ENCODE results near the gene BRWD1. TPM values are rescaled to one million over a fixed set of nuclear protein-coding genes. Genes with fewer than 3 reads are reported as not detected.

The BRWD1 gene
- total and polyA plus RNA-seq, 2 experiments from 2014 or later = 35.2 to 75.5 TPM

DNA sequence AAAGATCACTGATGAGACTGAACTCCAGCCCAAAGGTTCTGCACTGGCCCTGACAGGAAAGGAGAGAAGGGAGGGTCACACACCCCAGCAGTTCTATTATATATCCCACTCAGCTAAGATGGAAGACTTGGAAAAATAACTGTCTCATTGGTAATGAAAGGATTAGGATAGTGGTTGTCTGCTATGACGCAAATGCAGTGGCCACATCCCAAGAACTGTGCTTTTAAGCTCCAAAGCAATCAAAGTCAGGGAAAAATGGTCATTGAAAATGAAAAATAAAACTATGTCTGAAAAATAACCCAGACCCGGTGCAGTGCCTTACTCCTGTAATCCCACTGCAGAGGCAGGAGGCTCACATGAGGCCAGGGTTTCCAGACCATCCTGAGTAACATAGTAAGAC, 161.2 kb downstream of the BRWD1 start (continued):
- TF ChIP-seq, protein P1, sequence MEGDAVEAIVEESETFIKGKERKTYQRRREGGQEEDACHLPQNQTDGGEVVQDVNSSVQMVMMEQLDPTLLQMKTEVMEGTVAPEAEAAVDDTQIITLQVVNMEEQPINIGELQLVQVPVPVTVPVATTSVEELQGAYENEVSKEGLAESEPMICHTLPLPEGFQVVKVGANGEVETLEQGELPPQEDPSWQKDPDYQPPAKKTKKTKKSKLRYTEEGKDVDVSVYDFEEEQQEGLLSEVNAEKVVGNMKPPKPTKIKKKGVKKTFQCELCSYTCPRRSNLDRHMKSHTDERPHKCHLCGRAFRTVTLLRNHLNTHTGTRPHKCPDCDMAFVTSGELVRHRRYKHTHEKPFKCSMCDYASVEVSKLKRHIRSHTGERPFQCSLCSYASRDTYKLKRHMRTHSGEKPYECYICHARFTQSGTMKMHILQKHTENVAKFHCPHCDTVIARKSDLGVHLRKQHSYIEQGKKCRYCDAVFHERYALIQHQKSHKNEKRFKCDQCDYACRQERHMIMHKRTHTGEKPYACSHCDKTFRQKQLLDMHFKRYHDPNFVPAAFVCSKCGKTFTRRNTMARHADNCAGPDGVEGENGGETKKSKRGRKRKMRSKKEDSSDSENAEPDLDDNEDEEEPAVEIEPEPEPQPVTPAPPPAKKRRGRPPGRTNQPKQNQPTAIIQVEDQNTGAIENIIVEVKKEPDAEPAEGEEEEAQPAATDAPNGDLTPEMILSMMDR (conservative IDR thresholded peaks at IDR 0.05; ENCODE audit: low read depth in 2 of 2) = no peak
- no peak for TF ChIP-seq ZNF331 (CRISPR knock-in tag; IDR thresholded peaks at IDR 0.05; ENCODE audit: low read depth)
- TF ChIP-seq JUNB (IDR thresholded peaks at IDR 0.05; ENCODE audit: unreplicated experiment) = no peak
- no peak for TF ChIP-seq CREB1 (CRISPR knock-in tag; IDR thresholded peaks at IDR 0.05; ENCODE audit: low read depth)
- TF ChIP-seq, protein P2, sequence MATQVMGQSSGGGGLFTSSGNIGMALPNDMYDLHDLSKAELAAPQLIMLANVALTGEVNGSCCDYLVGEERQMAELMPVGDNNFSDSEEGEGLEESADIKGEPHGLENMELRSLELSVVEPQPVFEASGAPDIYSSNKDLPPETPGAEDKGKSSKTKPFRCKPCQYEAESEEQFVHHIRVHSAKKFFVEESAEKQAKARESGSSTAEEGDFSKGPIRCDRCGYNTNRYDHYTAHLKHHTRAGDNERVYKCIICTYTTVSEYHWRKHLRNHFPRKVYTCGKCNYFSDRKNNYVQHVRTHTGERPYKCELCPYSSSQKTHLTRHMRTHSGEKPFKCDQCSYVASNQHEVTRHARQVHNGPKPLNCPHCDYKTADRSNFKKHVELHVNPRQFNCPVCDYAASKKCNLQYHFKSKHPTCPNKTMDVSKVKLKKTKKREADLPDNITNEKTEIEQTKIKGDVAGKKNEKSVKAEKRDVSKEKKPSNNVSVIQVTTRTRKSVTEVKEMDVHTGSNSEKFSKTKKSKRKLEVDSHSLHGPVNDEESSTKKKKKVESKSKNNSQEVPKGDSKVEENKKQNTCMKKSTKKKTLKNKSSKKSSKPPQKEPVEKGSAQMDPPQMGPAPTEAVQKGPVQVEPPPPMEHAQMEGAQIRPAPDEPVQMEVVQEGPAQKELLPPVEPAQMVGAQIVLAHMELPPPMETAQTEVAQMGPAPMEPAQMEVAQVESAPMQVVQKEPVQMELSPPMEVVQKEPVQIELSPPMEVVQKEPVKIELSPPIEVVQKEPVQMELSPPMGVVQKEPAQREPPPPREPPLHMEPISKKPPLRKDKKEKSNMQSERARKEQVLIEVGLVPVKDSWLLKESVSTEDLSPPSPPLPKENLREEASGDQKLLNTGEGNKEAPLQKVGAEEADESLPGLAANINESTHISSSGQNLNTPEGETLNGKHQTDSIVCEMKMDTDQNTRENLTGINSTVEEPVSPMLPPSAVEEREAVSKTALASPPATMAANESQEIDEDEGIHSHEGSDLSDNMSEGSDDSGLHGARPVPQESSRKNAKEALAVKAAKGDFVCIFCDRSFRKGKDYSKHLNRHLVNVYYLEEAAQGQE (IDR thresholded peaks at IDR 0.05; ENCODE audit: unreplicated experiment) = no peak
- TF ChIP-seq ZNF114 (CRISPR knock-in tag; IDR thresholded peaks at IDR 0.05) = no peak
- TF ChIP-seq NANOG (IDR thresholded peaks at IDR 0.05; ENCODE audit: borderline replicate concordance) = no peak
- TF ChIP-seq ETS1 (IDR thresholded peaks at IDR 0.05) = no peak
- TF ChIP-seq EZH2 (IDR thresholded peaks at IDR 0.05; ENCODE audit: low read depth, unreplicated experiment) = no peak
- no peak for TF ChIP-seq POLR2AphosphoS5 (IDR thresholded peaks at IDR 0.05; ENCODE audit: low read depth)
- TF ChIP-seq STAT1 (IDR thresholded peaks at IDR 0.05; ENCODE audit: unreplicated experiment) = no peak
- TF ChIP-seq EZH2phosphoT487 (IDR thresholded peaks at IDR 0.05; ENCODE audit: unreplicated experiment) = no peak

DNA sequence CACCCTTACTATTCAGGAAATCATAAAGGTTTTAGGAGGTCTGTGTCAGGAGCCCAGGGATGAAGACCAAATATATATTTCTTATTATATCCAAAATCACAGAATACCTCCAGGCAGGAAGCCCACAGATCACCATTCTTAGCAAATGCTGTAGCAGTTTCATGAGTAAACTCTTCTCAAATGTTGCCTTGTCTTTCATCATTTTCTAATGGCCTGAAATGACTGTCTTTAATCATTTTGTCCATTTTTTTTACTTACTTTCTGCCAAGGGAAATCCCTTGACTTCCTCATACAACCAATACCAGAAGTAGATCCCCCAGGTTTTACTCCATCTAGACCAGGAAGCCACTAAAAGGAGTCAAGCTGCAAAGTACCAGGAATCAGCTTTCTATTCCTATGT, 162.6 kb downstream of the BRWD1 start:
- no peaks in the 10 kb centered on the region for H3K79me2 ChIP-seq (replicated peaks; ENCODE audit: insufficient read depth)
- no peaks in the 10 kb centered on the region for H3K36me3 ChIP-seq (ENCODE audit: insufficient read depth)
- Mint-ChIP-seq H3K36me3 (ENCODE audit: low read depth) (peaks cover 4% of the 10 kb centered on the region; the same call in 2 of the 3 replicates), H3K4me3 (no peak overlapping the region), H3K27ac (no peak overlapping the region), H3K27me3 (ENCODE audit: insufficient read depth, low read depth, poor library complexity) (no peaks in the 10 kb centered on the region), H3K9me3 (peaks cover 3% of the 10 kb centered on the region), H3K4me1 (no peaks in the 10 kb centered on the region)
- TF ChIP-seq POLR2AphosphoS5 (IDR thresholded peaks at IDR 0.05; ENCODE audit: low read depth) (no peak), EZH2 (IDR thresholded peaks at IDR 0.05; ENCODE audit: low read depth, unreplicated experiment) (no peak), ETS1 (IDR thresholded peaks at IDR 0.05) (no peak), ZNF114 (CRISPR knock-in tag; IDR thresholded peaks at IDR 0.05) (no peak)
- TF ChIP-seq, protein P1 (conservative IDR thresholded peaks at IDR 0.05; ENCODE audit: low read depth in 2 of 2) = no peak
- TF ChIP-seq, protein P2 (IDR thresholded peaks at IDR 0.05; ENCODE audit: unreplicated experiment) = no peak
- no peak overlapping the region for H2AFZ ChIP-seq
- DNase-seq (ENCODE audit: low spot score) (no peak), ATAC-seq (no peak)
- 0 out of 2 replicates have a peak, but pooled peaks cover 5% of the 10 kb centered on the region for H3K9me2 ChIP-seq (ENCODE audit: insufficient read depth)
- no peaks in the 10 kb centered on the region for H3K27me3 ChIP-seq (ENCODE audit: insufficient read depth)
- H3K27ac ChIP-seq (ENCODE audit: low read depth) = no peak overlapping the region
- H3K4me1 ChIP-seq (ENCODE audit: insufficient read depth) = no peaks in the 10 kb centered on the region
- no peak overlapping the region for H3K4me2 ChIP-seq
- no peak overlapping the region for H3K4me3 ChIP-seq
- H3F3A ChIP-seq (replicated peaks; ENCODE audit: low read depth) = no peaks in the 10 kb centered on the region
- no peaks in the 10 kb centered on the region for H4K20me1 ChIP-seq (replicated peaks; ENCODE audit: insufficient read depth)

Measured in GM23338 (cell line).